ENCODE data around the gene DBNDD2.

GRCh38 chr20:45416917-45417316 lies 8.8 kb downstream of the DBNDD2 start:
- TF ChIP-seq CTCF (IDR thresholded peaks at IDR 0.05) (no peak), POLR2A (IDR thresholded peaks at IDR 0.05) (no peak)

Data from adrenal gland (tissue), 5 donors.